ENCODE measurements around the gene HERC2. TPM values are rescaled to one million over a fixed set of nuclear protein-coding genes. Genes with fewer than 3 reads are reported as not detected.

Gene HERC2
- total and polyA plus RNA-seq, 2 of the 8 experiments (the other 6 are each of a cell fraction or from before 2014, with no cell fraction given), result 83.0 to 88.7 TPM

DNA sequence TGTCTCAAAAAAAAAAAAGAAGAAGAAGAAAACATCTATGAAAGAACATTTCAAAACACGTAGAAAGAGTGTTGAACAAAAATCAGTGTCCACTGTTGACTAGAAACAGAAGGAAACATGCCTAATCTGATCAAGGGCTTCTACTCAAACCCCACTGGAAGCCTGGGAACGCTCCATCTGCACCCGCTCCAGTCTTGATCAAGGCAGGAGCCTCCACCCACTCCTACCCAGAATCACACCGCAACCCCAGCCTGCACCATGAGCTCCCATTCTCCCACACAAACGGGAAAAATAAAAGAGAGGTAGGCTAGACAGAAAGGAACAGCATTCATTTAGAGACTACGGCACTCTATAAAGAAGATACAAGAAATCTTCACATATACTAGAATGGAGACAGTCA, 181.9 kb downstream of the HERC2 start:
- ChIA-PET POLR2A (ENCODE audit: partially characterized antibody) (no interaction called here), CTCF (ENCODE audit: partially characterized antibody) (no interaction called here)
- Histone ChIP-seq H2BK5ac (ENCODE audit: low read depth, low read length) (no peak overlapping the region), H2BK20ac (ENCODE audit: low read length) (no peak overlapping the region), H3K27me3 (replicated peaks in 1 of 4; ENCODE audit: control insufficient read depth in 3 of 4, extremely low read depth in 1 of 4, insufficient read depth in 3 of 4, low read length in 3 of 4) (no peaks in the 10 kb centered on the region), H3K79me1 (ENCODE audit: low read depth, low read length) (no peaks in the 10 kb centered on the region), H2AK5ac (ENCODE audit: low read depth, low read length) (no peak overlapping the region), H3K36me3 (ENCODE audit: control insufficient read depth in 2 of 4, insufficient read depth in 4 of 4, low read length in 3 of 4) (peaks cover 6 to 39% (median 25%) of the 10 kb centered on the region in 4 experiments; a peak in 7 of 8 replicates), H2AFZ (ENCODE audit: low read length) (no peak overlapping the region), H4K91ac (replicated peaks; ENCODE audit: insufficient read length, low read length) (no peak overlapping the region), H3K4ac (replicated peaks; ENCODE audit: insufficient read length, low read depth, low read length) (no peak overlapping the region), H3K56ac (replicated peaks; ENCODE audit: insufficient read length, low read depth, low read length) (no peak overlapping the region), H2BK12ac (ENCODE audit: low read depth, low read length) (no peak overlapping the region), H4K20me1 (replicated peaks in 1 of 2; ENCODE audit: control insufficient read depth in 1 of 2, insufficient read depth in 2 of 2, low read length in 2 of 2) (peaks cover 2% of the 10 kb centered on the region in 2 experiments), H4K5ac (ENCODE audit: insufficient read length, low read depth, low read length) (no peak overlapping the region), H2BK15ac (ENCODE audit: low read length) (no peak overlapping the region), H3K23me2 (ENCODE audit: low read depth, low read length) (no peaks in the 10 kb centered on the region), H3K4me1 (replicated peaks in 1 of 4; ENCODE audit: control insufficient read depth in 3 of 4, insufficient read depth in 4 of 4, low read length in 3 of 4) (no peaks in the 10 kb centered on the region), H3K27ac (ENCODE audit: low read depth, low read length) (no peak overlapping the region), H4K8ac (ENCODE audit: extremely low read depth, insufficient read depth, low read length) (no peak overlapping the region), H3K9me3 (ENCODE audit: insufficient read depth in 2 of 2, low read depth in 1 of 2, low read length in 1 of 2) (no peaks in the 10 kb centered on the region), H2BK120ac (replicated peaks; ENCODE audit: low read depth, low read length) (no peak overlapping the region), H3K9ac (replicated peaks in 1 of 4; ENCODE audit: extremely low read depth in 1 of 4, low read depth in 3 of 4, low read length in 3 of 4) (no peak overlapping the region), H3K4me3 (ENCODE audit: extremely low read depth in 1 of 4, insufficient read depth in 2 of 4, low read depth in 3 of 4, low read length in 4 of 4) (no peak overlapping the region), H3K23ac (ENCODE audit: insufficient read length) (no peak overlapping the region), H3K18ac (ENCODE audit: extremely low read depth, low read length) (no peak overlapping the region), H3K79me2 (ENCODE audit: control insufficient read depth in 1 of 2, insufficient read depth in 2 of 2, low read length in 2 of 2) (no peaks in the 10 kb centered on the region), H3K14ac (ENCODE audit: insufficient read length) (no peak overlapping the region), H3K4me2 (ENCODE audit: insufficient read depth in 1 of 2, low read depth in 2 of 2, low read length in 2 of 2) (no peak overlapping the region)
- TF ChIP-seq BCL11A (IDR thresholded peaks at IDR 0.05; ENCODE audit: low read depth in 2 of 2, low read length in 2 of 2) (no peak), ASH2L (IDR thresholded peaks at IDR 0.05; ENCODE audit: low read length) (no peak), SIX5 (IDR thresholded peaks at IDR 0.05; ENCODE audit: low read depth, low read length) (no peak), KDM5A (IDR thresholded peaks at IDR 0.05; ENCODE audit: low read length) (no peak), HDAC6 (IDR thresholded peaks at IDR 0.05; ENCODE audit: low read depth, low read length) (no peak), CTBP2 (IDR thresholded peaks at IDR 0.05; ENCODE audit: borderline replicate concordance, insufficient read depth, insufficient read length, low read length) (no peak), JUN (IDR thresholded peaks at IDR 0.05; ENCODE audit: low read depth, low read length) (no peak), RXRA (IDR thresholded peaks at IDR 0.05; ENCODE audit: insufficient read depth, low read depth, low read length) (no peak), CBX8 (IDR thresholded peaks at IDR 0.05; ENCODE audit: borderline replicate concordance, low read depth, low read length) (no peak), TBP (IDR thresholded peaks at IDR 0.05; ENCODE audit: low read depth, low read length) (no peak), CHD1 (IDR thresholded peaks at IDR 0.05; ENCODE audit: low read depth, low read length) (no peak), RFX5 (IDR thresholded peaks at IDR 0.05; ENCODE audit: borderline replicate concordance, low read depth, low read length) (no peak), SUZ12 (IDR thresholded peaks at IDR 0.05; ENCODE audit: low read length) (no peak)
- no peak for DNase-seq (ENCODE audit: low read depth in 1 of 2, low spot score in 2 of 2)
- no peak for FAIRE-seq
- 93% methylated on average over 6 of the region's 6 CpGs; no CpG with 5 or more reads in 1 of the 2 experiments for WGBS, 2 experiments (ENCODE audit: extremely low coverage in 1 of 2, insufficient coverage in 1 of 2, insufficient read length in 1 of 2, insufficient replicate concordance in 2 of 2, low coverage in 1 of 2, low lambda C conversion rate in 2 of 2, missing lambda C conversion rate in 1 of 2)
